UCSD-AML1 (cell line): Measurements from ENCODE around the gene USP10.

Experiments
- DNase-seq: peaks from one replicate; lab custom pipeline; 2025; ENCODE audit not compliant: unreplicated experiment; lab: John Stamatoyannopoulos, UW

USP10 gene

DNA sequence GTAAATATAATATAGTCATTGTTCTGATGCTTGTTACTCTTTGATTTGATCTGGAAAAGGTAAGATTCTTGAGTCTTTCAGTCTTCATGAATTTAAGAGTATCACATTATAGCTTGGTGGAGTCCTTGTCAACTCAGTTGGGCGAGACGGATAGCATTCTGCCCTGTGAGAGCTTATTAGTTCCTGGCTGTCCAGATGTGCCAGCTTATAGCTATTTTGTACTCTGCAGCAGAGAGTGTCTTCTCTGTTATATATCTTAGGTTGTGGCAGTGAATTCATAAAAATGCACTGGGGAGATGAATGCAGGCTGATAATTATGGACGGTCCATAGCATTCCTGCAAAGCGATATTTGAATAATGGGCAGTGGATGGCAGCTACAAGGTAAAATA, 69.0 kb downstream of the USP10 start:
- no peak for DNase-seq

DNA sequence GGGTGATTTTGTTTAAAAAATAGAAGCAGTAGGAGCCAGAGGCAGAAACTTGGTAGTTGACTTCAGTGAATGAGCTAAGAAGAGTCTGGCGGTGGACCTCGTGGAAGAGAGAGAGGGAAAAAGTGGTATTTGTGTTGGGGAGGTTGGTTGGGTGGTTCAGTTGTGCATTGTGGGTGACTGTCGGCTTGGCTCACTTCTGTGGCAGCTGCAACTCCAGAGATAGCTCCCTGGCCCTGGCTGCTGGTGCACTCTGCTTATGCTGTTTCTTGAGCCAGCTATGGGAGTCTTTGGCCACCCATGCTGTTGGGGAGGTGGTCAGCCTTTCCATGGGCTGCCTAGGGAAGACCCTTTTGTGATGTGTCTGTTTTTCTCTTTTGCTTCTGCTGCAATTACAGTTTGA, 69.6 kb downstream of the USP10 start:
- DNase-seq: no peak

- DNase-seq: no peak
Observed at GRCh38 chr16:84773312-84773711, 73.5 kb downstream of the USP10 start.

- no peak for DNase-seq
Observed at GRCh38 chr16:84774810-84775209, 75.0 kb downstream of the USP10 start.

- DNase-seq: no peak
Observed at GRCh38 chr16:84775262-84775810, 75.5 kb downstream of the USP10 start.

DNA sequence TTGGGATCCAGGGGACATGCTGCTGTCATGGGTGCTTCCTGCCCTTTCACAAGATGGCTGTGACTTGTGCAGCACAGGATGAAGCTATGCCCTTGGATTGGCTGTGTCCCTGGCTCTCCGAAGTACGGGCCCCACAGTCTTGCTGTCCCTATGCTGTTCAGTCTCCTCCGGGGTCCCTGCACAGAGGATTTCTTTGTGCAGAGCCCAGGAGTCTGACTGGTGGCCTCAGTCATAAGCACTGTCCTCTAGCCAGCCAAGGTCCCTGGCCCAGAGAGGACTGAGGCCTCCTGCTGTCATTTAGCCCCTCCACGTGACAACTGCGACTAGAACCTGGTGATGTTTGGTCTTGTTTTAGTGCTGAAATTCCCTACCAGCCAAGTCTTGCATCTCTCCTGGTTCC, 77.6 kb downstream of the USP10 start:
- no peak for DNase-seq

GRCh38 chr16:84778720-84779119, 78.9 kb downstream of the USP10 start:
- no peak for DNase-seq

- DNase-seq: no peak
Observed at GRCh38 chr16:84780063-84780462, 80.3 kb downstream of the USP10 start.

- no peak for DNase-seq
Observed at GRCh38 chr16:84780544-84781376, 81.0 kb downstream of the USP10 start.

DNA sequence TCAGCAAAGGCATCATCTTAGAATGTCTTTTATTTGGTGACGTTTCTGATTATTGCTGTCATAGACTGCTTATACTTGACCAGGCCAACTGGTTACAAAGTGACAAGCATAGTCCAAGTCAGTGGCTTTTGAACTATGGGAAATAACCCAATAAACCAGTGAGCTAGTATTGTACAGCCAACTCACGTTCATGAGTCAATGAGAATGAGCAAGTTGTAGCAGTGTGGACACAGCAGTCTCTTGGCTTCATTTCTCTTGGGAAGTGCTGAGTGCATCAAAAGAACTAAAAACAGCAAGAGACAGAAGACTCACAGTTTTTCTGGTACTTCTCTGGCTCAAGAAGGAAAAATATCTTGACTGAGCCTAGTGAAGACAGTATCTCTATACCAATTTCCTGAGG, 83.0 kb downstream of the USP10 start:
- DNase-seq: no peak

DNA sequence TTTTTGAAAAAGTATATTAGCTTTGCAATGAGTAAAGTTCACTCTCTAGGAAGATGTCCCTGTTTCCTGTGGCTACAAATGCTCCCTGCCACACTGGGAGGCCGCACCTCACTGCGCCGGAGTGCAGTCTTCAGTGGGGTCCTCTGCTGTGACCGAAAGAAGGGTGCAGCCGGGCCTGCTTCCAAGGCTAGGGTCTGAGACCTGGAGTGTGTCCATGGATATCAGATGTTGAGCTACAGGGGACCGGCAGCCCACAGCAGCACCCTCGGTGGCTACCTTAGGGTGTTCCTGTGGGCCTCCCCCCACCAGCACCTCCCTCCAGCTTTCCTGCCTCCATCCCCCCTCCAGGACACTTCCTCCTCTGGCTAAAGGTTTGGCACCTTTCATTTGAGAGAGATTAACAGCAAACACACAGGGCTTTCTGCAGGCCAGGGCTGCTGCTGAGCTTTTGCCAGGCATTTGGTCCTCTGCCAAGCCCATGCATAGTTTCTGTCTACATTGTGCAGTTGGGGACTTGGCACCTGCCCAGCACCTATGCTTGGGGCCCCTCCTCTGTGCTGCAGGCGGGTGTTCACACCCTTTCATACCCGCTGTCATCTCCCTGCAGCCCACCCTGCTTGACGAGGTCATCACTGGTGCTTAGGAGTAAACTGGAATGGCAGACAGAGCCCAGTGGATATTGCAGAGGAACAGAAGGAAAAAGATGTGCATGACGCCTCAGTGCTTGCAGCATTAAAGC, 86.2 kb downstream of the USP10 start:
- no peak for DNase-seq

DNA sequence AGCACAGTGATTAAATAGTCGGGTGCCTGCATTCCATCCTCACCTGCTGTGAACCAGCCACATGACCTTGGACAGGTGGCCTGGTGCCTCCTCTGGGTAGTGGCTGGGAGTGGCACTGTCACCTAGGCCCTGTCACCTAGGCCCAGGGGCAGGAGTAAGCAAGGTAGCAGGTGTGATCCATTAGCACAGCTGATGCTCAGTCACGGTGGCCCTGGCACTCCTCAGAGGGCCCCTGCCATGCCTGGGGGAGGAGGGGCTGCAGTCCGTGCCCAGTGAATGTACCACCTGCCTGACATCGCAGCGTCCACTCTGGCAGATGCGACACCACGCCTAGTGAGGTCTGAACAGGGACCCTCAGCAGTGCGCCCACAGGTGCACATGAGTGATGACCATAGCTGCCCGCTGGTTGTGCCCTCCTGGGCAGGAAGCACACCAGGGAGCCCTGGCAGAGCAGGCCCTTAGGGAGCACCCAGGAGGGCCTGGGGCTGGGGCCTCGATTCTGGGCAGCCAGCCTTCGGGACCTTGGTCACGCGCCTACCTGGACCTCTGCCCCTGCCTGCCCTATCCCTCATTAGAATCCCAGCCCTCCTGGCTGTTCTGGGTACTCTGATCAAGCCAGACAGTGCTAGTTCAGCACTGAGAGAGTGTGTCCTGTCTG, 86.9 kb downstream of the USP10 start:
- no peak for DNase-seq

DNA sequence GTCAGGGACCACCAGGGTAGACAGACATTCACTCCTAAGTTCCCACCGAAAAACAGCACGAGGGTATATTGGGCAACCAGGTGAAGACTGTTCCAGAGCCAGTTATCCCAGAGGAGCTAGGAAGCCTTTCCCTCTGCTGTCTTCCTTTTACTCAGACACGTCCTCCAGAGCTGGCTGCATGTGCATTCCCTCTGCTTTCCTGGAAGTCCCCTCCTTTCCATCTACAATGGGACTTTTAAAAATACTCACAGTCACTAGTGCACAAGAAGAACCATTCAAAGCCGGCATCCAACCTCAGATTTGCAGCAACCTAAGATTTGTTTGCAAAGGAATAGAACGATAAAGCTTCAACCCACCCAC, 87.4 kb downstream of the USP10 start:
- DNase-seq: no peak

GRCh38 chr16:84788920-84789391, 89.2 kb downstream of the USP10 start:
- DNase-seq: no peak

- DNase-seq: no peak
Observed at GRCh38 chr16:84789431-84789830, 89.6 kb downstream of the USP10 start.

- no peak for DNase-seq
Observed at GRCh38 chr16:84790301-84790700, 90.5 kb downstream of the USP10 start.

GRCh38 chr16:84791088-84791487, 91.3 kb downstream of the USP10 start:
- no peak for DNase-seq

GRCh38 chr16:84791501-84791900, 91.7 kb downstream of the USP10 start:
- no peak for DNase-seq

DNA sequence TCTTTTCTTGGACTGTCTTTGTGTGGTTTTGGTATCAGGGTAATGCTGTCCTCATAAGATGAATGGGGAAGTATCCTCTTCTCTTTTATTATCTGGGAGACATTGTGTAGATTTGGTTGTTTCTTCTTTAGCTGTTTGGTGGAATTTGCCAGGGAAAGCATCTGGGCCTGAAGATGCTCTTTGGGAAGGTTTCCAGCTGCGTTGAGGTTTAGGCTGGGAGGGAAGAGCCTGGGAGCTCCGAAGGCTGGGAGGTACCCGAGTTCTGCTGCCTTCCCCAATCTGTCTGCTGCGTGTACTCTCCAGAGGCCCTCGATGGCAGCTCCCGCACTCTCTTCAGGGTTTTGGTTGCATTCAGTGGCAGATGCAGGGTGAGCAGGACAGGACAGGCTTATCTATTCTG, 94.4 kb downstream of the USP10 start:
- no peak for DNase-seq

- DNase-seq: no peak
Observed at GRCh38 chr16:84794626-84795025, 94.8 kb downstream of the USP10 start.

DNA sequence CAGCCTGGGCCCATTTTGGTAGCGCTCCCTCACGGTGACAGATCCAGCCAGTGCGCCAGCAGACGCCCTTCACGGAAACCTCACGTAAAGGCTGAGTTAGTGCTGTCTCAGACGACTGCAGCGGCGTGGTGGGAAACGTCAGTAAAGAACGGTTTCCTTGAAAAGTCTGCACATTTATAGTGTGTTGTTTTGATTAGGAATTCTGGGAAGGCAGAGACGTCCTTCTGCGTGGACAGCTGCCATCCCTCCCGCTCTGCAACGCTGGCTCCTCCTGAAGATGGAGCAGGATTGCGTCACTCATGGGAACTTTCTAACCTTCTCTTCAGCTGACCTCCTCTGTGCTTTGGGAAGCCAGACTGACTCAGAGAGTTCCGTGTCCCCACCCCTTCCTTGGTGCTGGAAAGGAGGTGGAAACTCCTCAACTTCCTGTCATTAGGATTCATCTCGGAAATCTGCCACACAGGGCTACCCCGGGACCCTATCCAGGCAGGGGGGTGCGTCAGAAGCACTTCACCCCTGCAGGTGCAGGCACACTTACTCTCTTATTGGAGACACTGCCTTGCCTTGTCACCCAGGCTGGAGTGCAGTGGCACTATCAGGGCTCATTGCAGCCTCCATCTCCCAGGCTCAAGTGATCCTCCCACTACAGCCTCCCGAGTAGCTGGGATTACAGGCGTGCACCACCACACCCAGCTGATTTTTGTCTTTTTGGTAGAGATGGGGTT, 95.7 kb downstream of the USP10 start:
- no peak for DNase-seq
